DMS53 (cell line): ENCODE data around the gene ERC1.

ENCODE experiments used
- DNase-seq: peaks from one replicate; lab custom pipeline; 2025; lab: John Stamatoyannopoulos, UW

The ERC1 gene

GRCh38 chr12:990661-991349 is at the start of gene ERC1:
ERC1 (plus strand) TSS chr12:991223; CDS start chr12:1027904, 36,681 bp downstream.
- DNase-seq = peak; percentile 99

- no peak for DNase-seq
Measured at GRCh38 chr12:943051-943450, 48.0 kb upstream of the ERC1 start.

GRCh38 chr12:944211-944610 is 46.8 kb upstream of the ERC1 start:
- no peak for DNase-seq

- DNase-seq = no peak
Measured at GRCh38 chr12:946212-946611, 44.8 kb upstream of the ERC1 start.

- DNase-seq = no peak
Measured at GRCh38 chr12:946631-947030, 44.4 kb upstream of the ERC1 start.

- no peak for DNase-seq
Measured at GRCh38 chr12:948238-948637, 42.8 kb upstream of the ERC1 start.

GRCh38 chr12:949453-950191 is 41.4 kb upstream of the ERC1 start, which contains the start of gene RAD52:
RAD52 (minus strand) TSS chr12:949694; CDS start chr12:933058, 16,636 bp downstream.
- DNase-seq = peak; percentile 100

- peak; percentile 74 for DNase-seq
Measured at GRCh38 chr12:951176-951575, 39.8 kb upstream of the ERC1 start.

GRCh38 chr12:953776-954175 is 37.2 kb upstream of the ERC1 start:
- peak; percentile 59 for DNase-seq

GRCh38 chr12:954741-955140 is 36.3 kb upstream of the ERC1 start:
- no peak for DNase-seq

GRCh38 chr12:955939-956338 is 35.1 kb upstream of the ERC1 start:
- DNase-seq = no peak

- DNase-seq = no peak
Measured at GRCh38 chr12:958588-959123, 32.4 kb upstream of the ERC1 start.

- DNase-seq = no peak
Measured at GRCh38 chr12:966724-967123, 24.3 kb upstream of the ERC1 start.

GRCh38 chr12:967641-968040 is 23.4 kb upstream of the ERC1 start:
- no peak for DNase-seq

GRCh38 chr12:968545-968944 is 22.5 kb upstream of the ERC1 start:
- DNase-seq = peak; percentile 66

- no peak for DNase-seq
Measured at GRCh38 chr12:969821-970220, 21.2 kb upstream of the ERC1 start.

GRCh38 chr12:971991-972390 is 19.0 kb upstream of the ERC1 start:
- no peak for DNase-seq

GRCh38 chr12:974271-974862 is 16.7 kb upstream of the ERC1 start:
- no peak for DNase-seq

GRCh38 chr12:976644-977043 is 14.4 kb upstream of the ERC1 start:
- DNase-seq = no peak

- DNase-seq = no peak
Measured at GRCh38 chr12:977156-977555, 13.9 kb upstream of the ERC1 start.

- DNase-seq = no peak
Measured at GRCh38 chr12:979349-979748, 11.7 kb upstream of the ERC1 start.

- DNase-seq = peak; percentile 43
Measured at GRCh38 chr12:981176-981828, 9.7 kb upstream of the ERC1 start.
